Stomach smooth muscle (tissue), 2 donors: Measurements from ENCODE around the gene PTMA.
"Not testable (repeated sequence)": the region's sequence is repeated elsewhere in the genome, so short reads cannot be mapped to it uniquely, and the experiment has no call there.

Experiments used
- H3K27ac ChIP-seq: one replicate; pipeline ENCODE4 v1.7.0; 2013; ENCODE audit warnings: mild to moderate bottlenecking, low read length, inconsistent platforms
- H3K27me3 ChIP-seq, 2 donors: one replicate each; pipeline ENCODE4 v1.7.0; 2013; ENCODE audit warnings: low read length in 2 of 2; ENCODE audit not compliant: insufficient read depth in 2 of 2, control insufficient read depth in 1 of 2
- H3K36me3 ChIP-seq, 2 donors: one replicate each; pipeline ENCODE4 v1.7.0; 2013; ENCODE audit warnings: low read length in 2 of 2; ENCODE audit not compliant: control insufficient read depth in 2 of 2, insufficient read depth in 2 of 2
- H3K4me1 ChIP-seq: one replicate; pipeline ENCODE4 v1.7.0; 2013; ENCODE audit warnings: low read length; ENCODE audit not compliant: control insufficient read depth, insufficient read depth
- H3K4me3 ChIP-seq, 2 donors: one replicate each; pipeline ENCODE4 v1.7.0; 2013; ENCODE audit warnings: low read length in 2 of 2
- H3K9ac ChIP-seq, 2 donors: one replicate each; pipeline ENCODE4 v1.7.0; 2013; ENCODE audit warnings: low read length in 2 of 2, mild to moderate bottlenecking in 1 of 2
- H3K9me3 ChIP-seq, 2 donors: one replicate each; pipeline ENCODE4 v1.7.0; 2013; ENCODE audit warnings: low read length in 2 of 2; ENCODE audit not compliant: control insufficient read depth in 2 of 2
- donor health status: healthy.
- donor health status: Pancreatic carcinoma.

Gene PTMA

GRCh38 chr2:231748153-231748896 is 40.0 kb downstream of the PTMA start:
- not testable (repeated sequence) for H3K36me3 ChIP-seq, H3K27me3 ChIP-seq

GRCh38 chr2:231749016-231749415 is 40.7 kb downstream of the PTMA start:
- not testable (repeated sequence) for H3K27me3 ChIP-seq, H3K4me3 ChIP-seq, H3K4me1 ChIP-seq, H3K36me3 ChIP-seq, H3K9me3 ChIP-seq, H3K27ac ChIP-seq, H3K9ac ChIP-seq

More at GRCh38 chr2:231748153-231748896, 40.0 kb downstream of the PTMA start:
- not testable (repeated sequence) for H3K4me3 ChIP-seq, H3K27ac ChIP-seq, H3K9me3 ChIP-seq, H3K4me1 ChIP-seq, H3K9ac ChIP-seq

GRCh38 chr2:231751042-231751815 is 42.9 kb downstream of the PTMA start:
- Histone ChIP-seq H3K27me3 (no peaks in the 10 kb centered on the region), H3K27ac (no peak overlapping the region), H3K9me3 (no peaks in the 10 kb centered on the region), H3K4me3 (no peak overlapping the region), H3K36me3 (no peaks in the 10 kb centered on the region), H3K4me1 (no peaks in the 10 kb centered on the region), H3K9ac (no peak overlapping the region)

- H3K27ac ChIP-seq = no peak overlapping the region
- H3K4me3 ChIP-seq = no peak overlapping the region
- no peak overlapping the region for H3K9ac ChIP-seq
- H3K9me3 ChIP-seq = no peaks in the 10 kb centered on the region
- no peaks in the 10 kb centered on the region for H3K36me3 ChIP-seq
- no peaks in the 10 kb centered on the region for H3K4me1 ChIP-seq
- no peaks in the 10 kb centered on the region for H3K27me3 ChIP-seq
Measured at GRCh38 chr2:231752061-231752460, 43.7 kb downstream of the PTMA start.

GRCh38 chr2:231761735-231762134 is 53.4 kb downstream of the PTMA start:
- no peaks in the 10 kb centered on the region for H3K27me3 ChIP-seq
- H3K4me3 ChIP-seq = no peak overlapping the region
- no peaks in the 10 kb centered on the region for H3K9me3 ChIP-seq
- H3K9ac ChIP-seq = no peak overlapping the region
- H3K27ac ChIP-seq = no peak overlapping the region
- H3K36me3 ChIP-seq = no peaks in the 10 kb centered on the region
- H3K4me1 ChIP-seq = peaks cover 2% of the 10 kb centered on the region
